ENCODE measurements around the gene COPS4. TPM values are rescaled to one million over a fixed set of nuclear protein-coding genes. Genes with fewer than 3 reads are reported as not detected.

COPS4 gene
- total and polyA plus RNA-seq, 2 of the 8 experiments (the other 6 are each of a cell fraction or from before 2014, with no cell fraction given), result 14.9 to 28.3 TPM

- TF ChIP-seq CHD7 (IDR thresholded peaks at IDR 0.05; ENCODE audit: insufficient replicate concordance, low read length) (no peak), KDM4A (IDR thresholded peaks at IDR 0.05; ENCODE audit: low read depth, low read length, severe bottlenecking) (no peak), KDM1A (IDR thresholded peaks at IDR 0.05; ENCODE audit: borderline replicate concordance, low read length) (no peak), GABPA (IDR thresholded peaks at IDR 0.05; ENCODE audit: borderline replicate concordance, insufficient read depth, low read length) (no peak), E2F6 (IDR thresholded peaks at IDR 0.05) (no peak), EP300 (IDR thresholded peaks at IDR 0.05; ENCODE audit: borderline replicate concordance in 1 of 2, low read depth in 2 of 2, low read length in 2 of 2) (no peak)
Observed at GRCh38 chr4:83110970-83111750, 76.2 kb downstream of the COPS4 start (continued).
